Keratinocyte (primary cell): ENCODE results near the gene RRAD.

Source experiments
- CTCF ChIP-seq, 3 experiments: IDR thresholded peaks in 1 of 3; conservative IDR thresholded peaks in 1 of 3; optimal IDR thresholded peaks in 1 of 3; 2 replicates in 2 of 3; 3 replicates in 1 of 3; pipeline versions ENCODE3 to v1.5.1; 2011; ENCODE audit warnings: low read length in 3 of 3, mild to moderate bottlenecking in 3 of 3, moderate library complexity in 2 of 3, control low read depth in 1 of 3, inconsistent platforms in 1 of 3; ENCODE audit not compliant: insufficient read depth in 2 of 3; ENCODE audit errors: extremely low read depth in 1 of 3
- EZH2 ChIP-seq: IDR thresholded peaks from one replicate; pipeline ENCODE4 v1.6.1; 2012; ENCODE audit warnings: inconsistent platforms, mild to moderate bottlenecking, low read length, moderate library complexity

GRCh38 chr16:66908762-66909559 is 16.4 kb downstream of the RRAD start:
- TF ChIP-seq CTCF (optimal IDR thresholded peaks at IDR 0.05 in 1 of 3, IDR thresholded peaks at IDR 0.05 in 1 of 3, conservative IDR thresholded peaks at IDR 0.05 in 1 of 3; ENCODE audit: extremely low read depth in 1 of 3, insufficient read depth in 2 of 3, low read length in 3 of 3): no peak
- TF ChIP-seq EZH2: no peak
